ENCODE measurements around the gene NDUFA5.
"Not testable (repeated sequence)": the region's sequence is repeated elsewhere in the genome, so short reads cannot be mapped to it uniquely, and the experiment has no call there.

DNA sequence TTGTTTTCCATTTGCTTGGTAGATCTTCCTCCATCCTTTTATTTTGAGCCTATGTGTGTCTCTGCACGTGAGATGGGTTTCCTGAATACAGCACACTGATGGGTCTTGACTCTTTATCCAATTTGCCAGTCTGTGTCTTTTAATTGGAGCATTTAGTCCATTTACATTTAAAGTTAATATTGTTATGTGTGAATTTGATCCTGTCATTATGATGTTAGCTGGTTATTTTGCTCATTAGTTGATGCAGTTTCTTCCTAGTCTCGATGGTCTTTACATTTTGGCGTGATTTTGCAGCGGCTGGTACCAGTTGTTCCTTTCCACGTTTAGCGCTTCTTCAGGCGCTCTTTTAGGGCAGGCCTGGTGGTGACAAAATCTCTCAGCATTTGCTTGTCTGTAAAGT lies 31.1 kb downstream of the NDUFA5 start:
- TF ChIP-seq, protein P1, sequence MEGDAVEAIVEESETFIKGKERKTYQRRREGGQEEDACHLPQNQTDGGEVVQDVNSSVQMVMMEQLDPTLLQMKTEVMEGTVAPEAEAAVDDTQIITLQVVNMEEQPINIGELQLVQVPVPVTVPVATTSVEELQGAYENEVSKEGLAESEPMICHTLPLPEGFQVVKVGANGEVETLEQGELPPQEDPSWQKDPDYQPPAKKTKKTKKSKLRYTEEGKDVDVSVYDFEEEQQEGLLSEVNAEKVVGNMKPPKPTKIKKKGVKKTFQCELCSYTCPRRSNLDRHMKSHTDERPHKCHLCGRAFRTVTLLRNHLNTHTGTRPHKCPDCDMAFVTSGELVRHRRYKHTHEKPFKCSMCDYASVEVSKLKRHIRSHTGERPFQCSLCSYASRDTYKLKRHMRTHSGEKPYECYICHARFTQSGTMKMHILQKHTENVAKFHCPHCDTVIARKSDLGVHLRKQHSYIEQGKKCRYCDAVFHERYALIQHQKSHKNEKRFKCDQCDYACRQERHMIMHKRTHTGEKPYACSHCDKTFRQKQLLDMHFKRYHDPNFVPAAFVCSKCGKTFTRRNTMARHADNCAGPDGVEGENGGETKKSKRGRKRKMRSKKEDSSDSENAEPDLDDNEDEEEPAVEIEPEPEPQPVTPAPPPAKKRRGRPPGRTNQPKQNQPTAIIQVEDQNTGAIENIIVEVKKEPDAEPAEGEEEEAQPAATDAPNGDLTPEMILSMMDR (IDR thresholded peaks at IDR 0.05): not testable (repeated sequence)
- not testable (repeated sequence) for TF ChIP-seq POLR2A (IDR thresholded peaks at IDR 0.05)

Measured in adrenal gland (tissue), 5 donors.